NB4 (cell line): ENCODE data around the gene C9orf85.

Experiments
- DNase-seq: peaks from one replicate; pipeline ENCODE4 v3.0.0; 2010; ENCODE audit warnings: low read depth
- H3K4me3 ChIP-seq: one replicate; pipeline ENCODE4 v1.5.1; 2011; ENCODE audit warnings: mild to moderate bottlenecking, low read depth, low read length, moderate library complexity
- CTCF ChIP-seq: IDR thresholded peaks from one replicate; pipeline ENCODE4 v1.5.1; 2012; ENCODE audit warnings: low read depth, low read length
- MAX ChIP-seq: IDR thresholded peaks from 2 replicates; pipeline ENCODE4 v1.6.1; 2011; ENCODE audit warnings: low read depth, low read length
- MYC ChIP-seq: IDR thresholded peaks from 2 replicates; pipeline ENCODE4 v1.6.1; 2011; ENCODE audit warnings: low read depth, low read length
- POLR2A ChIP-seq: IDR thresholded peaks from 2 replicates; pipeline ENCODE4 v1.6.1; 2011; ENCODE audit warnings: mild to moderate bottlenecking; ENCODE audit not compliant: insufficient read length; ENCODE audit errors: extremely low read depth

Gene C9orf85

GRCh38 chr9:72022841-72023240 lies 111.4 kb downstream of the C9orf85 start:
- no peak overlapping the region for H3K4me3 ChIP-seq
- peak; percentile 39 for DNase-seq
- TF ChIP-seq MAX = no peak
- TF ChIP-seq CTCF = no peak
- TF ChIP-seq POLR2A = no peak
- TF ChIP-seq MYC = no peak
